WTC11 (cell line): ENCODE data around the gene OSBPL10. TPM values are rescaled to one million over a fixed set of nuclear protein-coding genes. Genes with fewer than 3 reads are reported as not detected.

ENCODE experiments used
- total RNA-seq: library from RNA; stranded (reverse); gene quantifications from 3 replicates; pipeline ENCODE4 v1.2.3, GENCODE V29; 2021

Gene OSBPL10
- total RNA-seq, 1 experiment from 2014 or later = 84.1 TPM

Other genes with a start within 250 kb of the OSBPL10 start
- gene ZNF860, start 488 bp upstream of the OSBPL10 start, total RNA-seq = 6.4 to 6.7 TPM (median 6.5 TPM) in 3 replicates
- 4.7 to 5.8 TPM (median 4.7 TPM) in 3 replicates for gene GPD1L, start 125.4 kb upstream of the OSBPL10 start, total RNA-seq